ENCODE results near the gene MECP2. TPM values are rescaled to one million over a fixed set of nuclear protein-coding genes. Genes with fewer than 3 reads are reported as not detected.

MECP2 gene
- total and polyA plus RNA-seq, 10 of the 15 experiments (the other 5 are each of a cell fraction or from before 2014, with no cell fraction given) = 1.3 to 32.7 (median 13.7) TPM

DNA sequence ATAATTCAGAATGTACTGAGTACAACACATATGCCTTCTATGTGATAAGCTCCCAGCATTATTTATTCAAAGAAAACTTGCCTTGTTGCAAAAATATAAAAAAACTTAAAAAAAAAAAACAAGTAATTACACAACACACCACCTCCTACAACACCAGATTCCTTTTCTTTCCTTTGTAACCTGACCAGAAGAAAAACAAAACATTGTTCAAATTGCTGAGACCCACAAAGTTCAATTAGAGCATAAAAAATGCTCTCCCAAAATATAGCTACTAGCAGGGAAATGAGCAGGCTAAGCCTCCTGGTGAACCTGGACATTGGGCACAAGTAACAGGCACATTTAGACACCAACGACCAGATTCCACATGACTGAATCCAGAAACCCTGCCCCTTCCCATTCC lies 38.3 kb downstream of the MECP2 start:
- no peak for TF ChIP-seq PML (IDR thresholded peaks at IDR 0.05; ENCODE audit: low read length)
- TF ChIP-seq HDAC2 (IDR thresholded peaks at IDR 0.05) = no peak
- TF ChIP-seq ZNF217 (IDR thresholded peaks at IDR 0.05) = no peak
- TF ChIP-seq NFXL1 (IDR thresholded peaks at IDR 0.05; ENCODE audit: borderline replicate concordance) = no peak
- no peak for TF ChIP-seq FOXK2 (IDR thresholded peaks at IDR 0.05)
- TF ChIP-seq, protein P1, sequence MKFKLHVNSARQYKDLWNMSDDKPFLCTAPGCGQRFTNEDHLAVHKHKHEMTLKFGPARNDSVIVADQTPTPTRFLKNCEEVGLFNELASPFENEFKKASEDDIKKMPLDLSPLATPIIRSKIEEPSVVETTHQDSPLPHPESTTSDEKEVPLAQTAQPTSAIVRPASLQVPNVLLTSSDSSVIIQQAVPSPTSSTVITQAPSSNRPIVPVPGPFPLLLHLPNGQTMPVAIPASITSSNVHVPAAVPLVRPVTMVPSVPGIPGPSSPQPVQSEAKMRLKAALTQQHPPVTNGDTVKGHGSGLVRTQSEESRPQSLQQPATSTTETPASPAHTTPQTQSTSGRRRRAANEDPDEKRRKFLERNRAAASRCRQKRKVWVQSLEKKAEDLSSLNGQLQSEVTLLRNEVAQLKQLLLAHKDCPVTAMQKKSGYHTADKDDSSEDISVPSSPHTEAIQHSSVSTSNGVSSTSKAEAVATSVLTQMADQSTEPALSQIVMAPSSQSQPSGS (IDR thresholded peaks at IDR 0.05; ENCODE audit: low read length) = no peak
- no peak for TF ChIP-seq ZNF274 (IDR thresholded peaks at IDR 0.05; ENCODE audit: insufficient read depth, insufficient read length)
- no peak for TF ChIP-seq KDM1A (IDR thresholded peaks at IDR 0.05; ENCODE audit: borderline replicate concordance)
- no peak for TF ChIP-seq ATF7 (IDR thresholded peaks at IDR 0.05; ENCODE audit: low read depth)
- TF ChIP-seq, protein P2, sequence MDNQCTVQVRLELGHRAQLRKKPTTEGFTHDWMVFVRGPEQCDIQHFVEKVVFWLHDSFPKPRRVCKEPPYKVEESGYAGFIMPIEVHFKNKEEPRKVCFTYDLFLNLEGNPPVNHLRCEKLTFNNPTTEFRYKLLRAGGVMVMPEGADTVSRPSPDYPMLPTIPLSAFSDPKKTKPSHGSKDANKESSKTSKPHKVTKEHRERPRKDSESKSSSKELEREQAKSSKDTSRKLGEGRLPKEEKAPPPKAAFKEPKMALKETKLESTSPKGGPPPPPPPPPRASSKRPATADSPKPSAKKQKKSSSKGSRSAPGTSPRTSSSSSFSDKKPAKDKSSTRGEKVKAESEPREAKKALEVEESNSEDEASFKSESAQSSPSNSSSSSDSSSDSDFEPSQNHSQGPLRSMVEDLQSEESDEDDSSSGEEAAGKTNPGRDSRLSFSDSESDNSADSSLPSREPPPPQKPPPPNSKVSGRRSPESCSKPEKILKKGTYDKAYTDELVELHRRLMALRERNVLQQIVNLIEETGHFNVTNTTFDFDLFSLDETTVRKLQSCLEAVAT (IDR thresholded peaks at IDR 0.05) = no peak
- TF ChIP-seq, protein P3, sequence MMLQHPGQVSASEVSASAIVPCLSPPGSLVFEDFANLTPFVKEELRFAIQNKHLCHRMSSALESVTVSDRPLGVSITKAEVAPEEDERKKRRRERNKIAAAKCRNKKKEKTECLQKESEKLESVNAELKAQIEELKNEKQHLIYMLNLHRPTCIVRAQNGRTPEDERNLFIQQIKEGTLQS (IDR thresholded peaks at IDR 0.05; ENCODE audit: borderline replicate concordance, extremely low read depth, low read depth, low read length) = no peak
- TF ChIP-seq SMARCA5 (IDR thresholded peaks at IDR 0.05) = no peak
- TF ChIP-seq EGR1 (IDR thresholded peaks at IDR 0.05; ENCODE audit: borderline replicate concordance in 1 of 2, low read depth in 2 of 2, low read length in 2 of 2) = no peak
- no TSS peak for BruUV-seq (replicated peaks)
- no peak overlapping the region for H3K4me2 ChIP-seq (ENCODE audit: control insufficient read depth, insufficient read depth)
- H3K79me2 ChIP-seq (ENCODE audit: control insufficient read depth, insufficient read depth, low read length) = no peaks in the 10 kb centered on the region; the same call in 1 of the 2 replicates
- RAD21 ChIA-PET (ENCODE audit: unreplicated experiment) = no interaction called here
- no peaks in the 10 kb centered on the region; a peak in 1 of 4 replicates for H3K36me3 ChIP-seq (ENCODE audit: control insufficient read depth in 2 of 2, insufficient read depth in 2 of 2, low read length in 1 of 2)
- H3K9ac ChIP-seq (ENCODE audit: control insufficient read depth, insufficient read depth, low read length) = no peak overlapping the region
- 8% methylated on average over 1 of the region's 1 CpG for WGBS (ENCODE audit: insufficient coverage, insufficient replicate concordance, low lambda C conversion rate, missing lambda C conversion rate)
- in situ Hi-C loops (cut with MboI) (no loop called here), intact Hi-C loops (cut with micrococcal nuclease; ENCODE audit: unreplicated experiment) (no loop called here)
- FAIRE-seq (no peak), DNase-seq (ENCODE audit: low read depth, low spot score) (no peak), ATAC-seq (no peak)
- no peak overlapping the region for H3K27ac ChIP-seq (ENCODE audit: control insufficient read depth, insufficient read depth)
- H3K27me3 ChIP-seq (replicated peaks in 1 of 2; ENCODE audit: control insufficient read depth in 2 of 2, insufficient read depth in 2 of 2, low read length in 1 of 2) = no peaks in the 10 kb centered on the region; a peak in 1 of 4 replicates
- SMC1A ChIA-PET (ENCODE audit: uncharacterized antibody, unreplicated experiment) = interaction anchor here (1.6 to 2.0 kb wide), 2 partner anchors 9 to 19 kb away, joined by 4 to 5 read pairs; no protein-coding TSS in a partner anchor
- no peaks in the 10 kb centered on the region for H3K9me3 ChIP-seq (replicated peaks; ENCODE audit: control insufficient read depth, insufficient read depth, low read length)
- H3K4me3 ChIP-seq = no peak overlapping the region
- CTCF ChIA-PET = interaction anchor here (0.6 kb wide), 1 partner anchor 186 kb away, joined by 3 read pairs; no protein-coding TSS in a partner anchor
- POLR2A ChIA-PET = no interaction called here
- no peak overlapping the region for H2AFZ ChIP-seq (ENCODE audit: control insufficient read depth, low read depth, low read length)
- no peaks in the 10 kb centered on the region for H3K4me1 ChIP-seq (ENCODE audit: control insufficient read depth, insufficient read depth, low read length)
- H4K20me1 ChIP-seq (ENCODE audit: control insufficient read depth, insufficient read depth) = peaks cover 2% of the 10 kb centered on the region; the same call in 1 of the 2 replicates

Measured in GM12878 (cell line).